Keratinocyte (primary cell): ENCODE results near the gene KIF17. TPM values are rescaled to one million over a fixed set of nuclear protein-coding genes. Genes with fewer than 3 reads are reported as not detected.

Source experiments
- DNase-seq: peaks from one replicate; pipeline ENCODE4 v3.0.0-alpha.2; 2011; ENCODE audit warnings: low read depth, missing footprints, low spot score
- FAIRE-seq: peaks from 2 replicates; lab custom pipeline; 2011; peaks lifted over from hg19 to GRCh38; lab: Jason Lieb, UNC
- H2AFZ ChIP-seq: 2 replicates; pipeline ENCODE4 v1.6.0; 2012; ENCODE audit warnings: low read length, control low read depth, inconsistent platforms; ENCODE audit not compliant: control insufficient read depth
- H3K27ac ChIP-seq: 2 replicates; pipeline ENCODE4 v1.5.1; 2011; ENCODE audit warnings: low read length; ENCODE audit not compliant: control insufficient read depth, insufficient read depth
- H3K27me3 ChIP-seq: 3 replicates; pipeline ENCODE4 v1.6.0; 2011; ENCODE audit warnings: low read length; ENCODE audit not compliant: control insufficient read depth, insufficient read depth; ENCODE audit errors: extremely low read depth
- H3K36me3 ChIP-seq, 2 experiments: 2 replicates in 1 of 2; 3 replicates in 1 of 2; pipeline ENCODE4 v1.5.1; 2011; ENCODE audit warnings: low read length in 2 of 2, mild to moderate bottlenecking in 1 of 2; ENCODE audit not compliant: control insufficient read depth in 2 of 2, insufficient read depth in 2 of 2; ENCODE audit errors: extremely low read depth in 1 of 2
- H3K4me1 ChIP-seq: 3 replicates; pipeline ENCODE4 v1.5.1; 2011; ENCODE audit warnings: low read length; ENCODE audit not compliant: control insufficient read depth, insufficient read depth; ENCODE audit errors: extremely low read depth
- H3K4me2 ChIP-seq: 3 replicates; pipeline ENCODE4 v1.6.0; 2011; ENCODE audit warnings: low read depth, low read length; ENCODE audit not compliant: control insufficient read depth, insufficient read depth; ENCODE audit errors: extremely low read depth
- H3K4me3 ChIP-seq, 3 experiments: fragments of 200-600 bp in 1 of 3; sonication (generic) in 1 of 3; 2 replicates in 2 of 3; 3 replicates in 1 of 3; pipeline ENCODE4 v1.5.1; 2011 to 2016; ENCODE audit warnings: low read length in 3 of 3, mild to moderate bottlenecking in 3 of 3, control low read depth in 2 of 3, inconsistent platforms in 1 of 3, low read depth in 1 of 3, mixed read lengths in 1 of 3, mixed run types in 1 of 3, moderate library complexity in 1 of 3; ENCODE audit not compliant: control insufficient read depth in 2 of 3, insufficient read depth in 2 of 3; ENCODE audit errors: extremely low read depth in 1 of 3
- H3K79me2 ChIP-seq: 2 replicates; pipeline ENCODE4 v1.6.0; 2012; ENCODE audit warnings: low read length; ENCODE audit not compliant: control insufficient read depth, insufficient read depth
- H3K9ac ChIP-seq: 3 replicates; pipeline ENCODE4 v1.6.0; 2011; ENCODE audit warnings: low read length; ENCODE audit not compliant: control insufficient read depth, insufficient read depth; ENCODE audit errors: extremely low read depth
- H3K9me1 ChIP-seq: 3 replicates; pipeline ENCODE4 v1.6.0; 2011; ENCODE audit warnings: low read length; ENCODE audit not compliant: control insufficient read depth, insufficient read depth; ENCODE audit errors: extremely low read depth
- H3K9me3 ChIP-seq: 2 replicates; pipeline ENCODE4 v1.5.1; 2012; ENCODE audit warnings: low read depth, low read length; ENCODE audit not compliant: control insufficient read depth
- H4K20me1 ChIP-seq: 3 replicates; pipeline ENCODE4 v1.6.0; 2011; ENCODE audit warnings: low read length; ENCODE audit not compliant: control insufficient read depth, insufficient read depth; ENCODE audit errors: extremely low read depth
- CTCF ChIP-seq, 3 experiments: IDR thresholded peaks in 1 of 3; conservative IDR thresholded peaks in 1 of 3; optimal IDR thresholded peaks in 1 of 3; 2 replicates in 2 of 3; 3 replicates in 1 of 3; pipeline versions ENCODE3 to v1.5.1; 2011; ENCODE audit warnings: low read length in 3 of 3, mild to moderate bottlenecking in 3 of 3, moderate library complexity in 2 of 3, control low read depth in 1 of 3, inconsistent platforms in 1 of 3; ENCODE audit not compliant: insufficient read depth in 2 of 3; ENCODE audit errors: extremely low read depth in 1 of 3
- EZH2 ChIP-seq: IDR thresholded peaks from one replicate; pipeline ENCODE4 v1.6.1; 2012; ENCODE audit warnings: inconsistent platforms, mild to moderate bottlenecking, low read length, moderate library complexity
- dilution Hi-C: fragments of 300-500 bp; cut with MboI; formaldehyde crosslinking; loops from one replicate; pipeline ENCODE4 v1.7.0; 2020; ENCODE audit warnings: low sequenced_read_pairs; ENCODE audit not compliant: extremely low pct_ligation_motif_present
- polyA plus RNA-seq, 5 experiments: library from polyadenylated mRNA; depleted of rRNA in 3 of 5; stranded (reverse) in 3 of 5; stranded (forward) in 1 of 5; unstranded in 1 of 5; fragments of >200 nt; gene quantifications; 1 replicate in 1 of 5; 2 replicates in 3 of 5; 3 replicates in 1 of 5; pipeline versions ENCODE4 v1.2.1 to v1.2.3, GENCODE V29; 2011 to 2012; ENCODE audit warnings: missing spikeins in 2 of 5, low read depth in 1 of 5, low replicate concordance in 1 of 5

Gene KIF17
- polyA plus RNA-seq, 1 donor (not counting 4 experiments of a cell fraction or from before 2014, with no cell fraction given), result 0.90 TPM

- FAIRE-seq (peak; percentile 52), DNase-seq (peak; percentile 68)
- dilution Hi-C loops, result no loop called here
- H2AFZ ChIP-seq, result no peak overlapping the region
- no peaks in the 10 kb centered on the region for H3K9me1 ChIP-seq
- H3K9me3 ChIP-seq, result no peaks in the 10 kb centered on the region
- H3K4me2 ChIP-seq, result peak overlapping the region; percentile 97
- H3K4me1 ChIP-seq, result peaks cover 60% of the 10 kb centered on the region
- H4K20me1 ChIP-seq, result no peaks in the 10 kb centered on the region
- H3K36me3 ChIP-seq, result peaks cover 11 to 23% of the 10 kb centered on the region in 2 experiments
- H3K79me2 ChIP-seq, result peaks cover 46% of the 10 kb centered on the region
- TF ChIP-seq EZH2 (no peak), CTCF (optimal IDR thresholded peaks at IDR 0.05 in 1 of 3, IDR thresholded peaks at IDR 0.05 in 1 of 3, conservative IDR thresholded peaks at IDR 0.05 in 1 of 3; ENCODE audit: extremely low read depth in 1 of 3, insufficient read depth in 2 of 3, low read length in 3 of 3) (no peak)
- H3K4me3 ChIP-seq, result peak overlapping the region; percentile 69 to 89 (median 87)
- H3K27ac ChIP-seq, result peak overlapping the region; percentile 85
- peak overlapping the region; percentile 88 for H3K9ac ChIP-seq
- H3K27me3 ChIP-seq, result no peaks in the 10 kb centered on the region
Measured at GRCh38 chr1:20732071-20732587, 14.3 kb upstream of the KIF17 start.

GRCh38 chr1:20731057-20731991 is 13.5 kb upstream of the KIF17 start:
- no peaks in the 10 kb centered on the region for H4K20me1 ChIP-seq
- no peaks in the 10 kb centered on the region for H3K9me1 ChIP-seq
- H3K27ac ChIP-seq, result peak overlapping the region; percentile 85
- TF ChIP-seq EZH2 (no peak), CTCF (optimal IDR thresholded peaks at IDR 0.05 in 1 of 3, IDR thresholded peaks at IDR 0.05 in 1 of 3, conservative IDR thresholded peaks at IDR 0.05 in 1 of 3; ENCODE audit: extremely low read depth in 1 of 3, insufficient read depth in 2 of 3, low read length in 3 of 3) (no peak)
- H3K9ac ChIP-seq, result peak overlapping the region; percentile 88
- peaks cover 62% of the 10 kb centered on the region for H3K4me1 ChIP-seq
- H3K79me2 ChIP-seq, result peaks cover 53% of the 10 kb centered on the region
- H3K4me2 ChIP-seq, result peak overlapping the region; percentile 70
- FAIRE-seq, result no peak
- no peaks in the 10 kb centered on the region for H3K27me3 ChIP-seq
- no peak for DNase-seq
- H2AFZ ChIP-seq, result no peak overlapping the region
- H3K9me3 ChIP-seq, result no peaks in the 10 kb centered on the region
- H3K4me3 ChIP-seq, result peak overlapping the region; percentile 69 to 89 (median 75)
- H3K36me3 ChIP-seq, result peaks cover 12 to 29% of the 10 kb centered on the region in 2 experiments
- dilution Hi-C loops, result no loop called here
